GM12801 (cell line): ENCODE data around the gene LRRC45.

Experiments
- CTCF ChIP-seq: IDR thresholded peaks from one replicate; pipeline ENCODE4 v1.5.1; 2011; ENCODE audit warnings: control low read depth; ENCODE audit not compliant: insufficient read length; ENCODE audit errors: extremely low read depth

Gene LRRC45

GRCh38 chr17:82076785-82077591 lies 53.9 kb downstream of the LRRC45 start:
- TF ChIP-seq CTCF: no peak

- no peak for TF ChIP-seq CTCF
Measured at GRCh38 chr17:82077617-82078358, 54.7 kb downstream of the LRRC45 start.

GRCh38 chr17:82078433-82078832 lies 55.3 kb downstream of the LRRC45 start:
- TF ChIP-seq CTCF: no peak

- no peak for TF ChIP-seq CTCF
Measured at GRCh38 chr17:82079001-82079677, 56.0 kb downstream of the LRRC45 start.

GRCh38 chr17:82080048-82080788 lies 57.1 kb downstream of the LRRC45 start:
- no peak for TF ChIP-seq CTCF
